ENCODE measurements around the gene HACD2.

The HACD2 gene

DNA sequence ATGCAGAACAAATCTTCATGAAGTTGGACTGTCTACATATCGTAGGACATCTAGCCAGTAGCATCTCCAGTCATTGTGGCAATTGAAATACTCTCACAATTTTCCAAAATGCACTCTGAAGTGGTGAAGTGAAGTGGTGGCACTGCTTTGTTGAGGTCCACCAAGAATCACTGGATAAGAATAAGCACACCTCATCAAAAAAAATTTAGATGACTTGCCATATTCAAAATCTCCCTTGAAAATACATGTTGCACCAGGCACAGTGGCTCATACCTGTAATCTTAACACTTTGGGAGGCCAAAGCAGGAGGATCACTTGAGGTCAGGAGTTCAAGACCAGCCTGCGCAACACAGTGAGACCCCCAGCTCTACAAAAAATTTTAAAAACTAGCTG lies 12.9 kb downstream of the HACD2 start:
- Histone ChIP-seq H3K9me3 (replicated peaks; ENCODE audit: insufficient read depth, low read length) (no peaks in the 10 kb centered on the region), H3K9ac (ENCODE audit: low read length) (no peak overlapping the region), H3K79me2 (ENCODE audit: low read length) (0 out of 2 replicates have a peak, but pooled peaks cover 3% of the 10 kb centered on the region), H3K36me3 (replicated peaks; ENCODE audit: insufficient read depth, low read length) (0 out of 2 replicates have a peak, but pooled peaks cover 3% of the 10 kb centered on the region), H3K4me2 (ENCODE audit: low read depth, low read length) (no peak overlapping the region), H4K20me1 (ENCODE audit: insufficient read depth, low read length) (no peaks in the 10 kb centered on the region), H3K4me1 (ENCODE audit: low read length) (no peaks in the 10 kb centered on the region), H3F3A (ENCODE audit: insufficient read depth, low read length) (no peaks in the 10 kb centered on the region), H2AFZ (ENCODE audit: low read length) (no peak overlapping the region), H3K27ac (ENCODE audit: low read length) (no peak overlapping the region), H3K9me2 (replicated peaks; ENCODE audit: insufficient read depth, low read length) (no peaks in the 10 kb centered on the region), H3K27me3 (replicated peaks; ENCODE audit: insufficient read depth, low read length) (no peaks in the 10 kb centered on the region), H3K4me3 (ENCODE audit: low read length) (no peak overlapping the region)
- TF ChIP-seq EZH2phosphoT487 (IDR thresholded peaks at IDR 0.05; ENCODE audit: low read length) (no peak), EZH2 (optimal IDR thresholded peaks at IDR 0.05; ENCODE audit: low read depth, low read length) (no peak)
- TF ChIP-seq, protein P1, sequence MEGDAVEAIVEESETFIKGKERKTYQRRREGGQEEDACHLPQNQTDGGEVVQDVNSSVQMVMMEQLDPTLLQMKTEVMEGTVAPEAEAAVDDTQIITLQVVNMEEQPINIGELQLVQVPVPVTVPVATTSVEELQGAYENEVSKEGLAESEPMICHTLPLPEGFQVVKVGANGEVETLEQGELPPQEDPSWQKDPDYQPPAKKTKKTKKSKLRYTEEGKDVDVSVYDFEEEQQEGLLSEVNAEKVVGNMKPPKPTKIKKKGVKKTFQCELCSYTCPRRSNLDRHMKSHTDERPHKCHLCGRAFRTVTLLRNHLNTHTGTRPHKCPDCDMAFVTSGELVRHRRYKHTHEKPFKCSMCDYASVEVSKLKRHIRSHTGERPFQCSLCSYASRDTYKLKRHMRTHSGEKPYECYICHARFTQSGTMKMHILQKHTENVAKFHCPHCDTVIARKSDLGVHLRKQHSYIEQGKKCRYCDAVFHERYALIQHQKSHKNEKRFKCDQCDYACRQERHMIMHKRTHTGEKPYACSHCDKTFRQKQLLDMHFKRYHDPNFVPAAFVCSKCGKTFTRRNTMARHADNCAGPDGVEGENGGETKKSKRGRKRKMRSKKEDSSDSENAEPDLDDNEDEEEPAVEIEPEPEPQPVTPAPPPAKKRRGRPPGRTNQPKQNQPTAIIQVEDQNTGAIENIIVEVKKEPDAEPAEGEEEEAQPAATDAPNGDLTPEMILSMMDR (IDR thresholded peaks at IDR 0.05; ENCODE audit: low read length) = no peak
- DNase-seq = no peak

DNA sequence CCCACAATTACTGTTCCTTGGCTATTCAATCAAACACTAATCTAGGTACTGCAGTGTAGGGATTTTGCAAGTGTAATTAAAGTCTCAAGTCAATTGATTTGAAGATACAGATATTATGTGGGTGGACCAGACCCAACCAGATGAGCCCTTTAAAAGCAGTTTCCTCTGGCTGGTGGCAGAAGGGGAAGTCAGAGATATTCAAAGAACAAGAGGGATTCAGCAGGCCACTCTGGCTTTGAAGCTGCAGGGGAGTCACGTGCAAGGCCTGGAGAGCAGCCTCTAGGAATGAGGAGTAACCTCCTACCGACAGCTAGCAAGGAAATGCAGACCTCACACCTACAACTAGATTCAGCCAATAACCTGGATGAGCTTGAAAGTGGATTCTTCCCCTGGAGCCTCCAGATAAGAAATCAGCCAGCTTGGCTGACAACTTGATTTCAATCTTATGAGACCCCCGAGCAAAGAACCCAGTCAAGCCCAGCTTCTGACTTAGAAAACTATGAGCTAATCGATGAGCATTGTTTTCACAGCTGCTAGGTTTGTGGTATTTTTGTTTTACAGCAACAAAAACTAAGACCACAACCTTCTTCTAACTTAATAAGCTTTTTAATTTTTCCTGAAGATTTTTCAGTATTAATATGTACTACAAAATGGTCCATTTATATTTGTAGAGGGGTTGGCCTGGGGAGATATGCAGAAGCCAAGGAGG lies 13.4 kb downstream of the HACD2 start:
- 0 out of 2 replicates have a peak, but pooled peaks cover 3% of the 10 kb centered on the region for H3K79me2 ChIP-seq (ENCODE audit: low read length)
- no peaks in the 10 kb centered on the region for H3K4me1 ChIP-seq (ENCODE audit: low read length)
- H3K4me2 ChIP-seq (ENCODE audit: low read depth, low read length) = no peak overlapping the region

DNA sequence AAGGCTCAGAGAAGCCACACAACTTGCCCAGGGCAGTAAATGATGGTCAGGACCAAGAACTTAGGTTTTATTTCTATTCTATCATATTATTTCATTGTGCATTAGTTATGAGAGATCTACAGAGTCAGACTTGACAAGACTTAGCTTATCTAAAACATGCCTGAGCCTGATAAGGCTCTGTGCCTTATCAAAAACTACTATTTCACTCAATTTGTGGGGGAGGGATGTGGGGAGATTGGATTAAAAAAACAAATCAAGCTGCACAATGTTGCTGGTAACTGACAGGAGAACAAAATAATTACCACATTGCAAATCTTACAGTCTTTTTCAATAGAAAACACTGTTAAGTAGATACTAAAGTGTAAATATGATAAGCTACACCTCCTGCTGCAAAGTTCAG lies 16.0 kb downstream of the HACD2 start:
- Histone ChIP-seq H2AFZ (ENCODE audit: low read length) (no peak overlapping the region), H4K20me1 (ENCODE audit: insufficient read depth, low read length) (no peaks in the 10 kb centered on the region), H3K27ac (ENCODE audit: low read length) (no peak overlapping the region), H3K4me2 (ENCODE audit: low read depth, low read length) (no peak overlapping the region), H3K36me3 (replicated peaks; ENCODE audit: insufficient read depth, low read length) (no peaks in the 10 kb centered on the region), H3K9me3 (replicated peaks; ENCODE audit: insufficient read depth, low read length) (no peaks in the 10 kb centered on the region), H3K27me3 (replicated peaks; ENCODE audit: insufficient read depth, low read length) (no peaks in the 10 kb centered on the region), H3F3A (ENCODE audit: insufficient read depth, low read length) (no peaks in the 10 kb centered on the region), H3K9ac (ENCODE audit: low read length) (no peak overlapping the region), H3K9me2 (replicated peaks; ENCODE audit: insufficient read depth, low read length) (no peaks in the 10 kb centered on the region), H3K4me1 (ENCODE audit: low read length) (no peaks in the 10 kb centered on the region), H3K4me3 (ENCODE audit: low read length) (no peak overlapping the region), H3K79me2 (ENCODE audit: low read length) (no peaks in the 10 kb centered on the region)
- TF ChIP-seq EZH2 (optimal IDR thresholded peaks at IDR 0.05; ENCODE audit: low read depth, low read length) = no peak
- TF ChIP-seq EZH2phosphoT487 (IDR thresholded peaks at IDR 0.05; ENCODE audit: low read length) = no peak
- TF ChIP-seq, protein P1 (IDR thresholded peaks at IDR 0.05; ENCODE audit: low read length) = no peak
- no peak for DNase-seq

More for the DNA sequence above, 13.4 kb downstream of the HACD2 start:
- no peak overlapping the region for H2AFZ ChIP-seq (ENCODE audit: low read length)
- no peaks in the 10 kb centered on the region for H3K9me2 ChIP-seq (replicated peaks; ENCODE audit: insufficient read depth, low read length)
- H3K9me3 ChIP-seq (replicated peaks; ENCODE audit: insufficient read depth, low read length) = no peaks in the 10 kb centered on the region
- H4K20me1 ChIP-seq (ENCODE audit: insufficient read depth, low read length) = no peaks in the 10 kb centered on the region
- TF ChIP-seq, protein P1 (IDR thresholded peaks at IDR 0.05; ENCODE audit: low read length) = no peak
- TF ChIP-seq EZH2 (optimal IDR thresholded peaks at IDR 0.05; ENCODE audit: low read depth, low read length) (no peak), EZH2phosphoT487 (IDR thresholded peaks at IDR 0.05; ENCODE audit: low read length) (no peak)
- H3K9ac ChIP-seq (ENCODE audit: low read length) = no peak overlapping the region
- no peaks in the 10 kb centered on the region for H3F3A ChIP-seq (ENCODE audit: insufficient read depth, low read length)
- H3K4me3 ChIP-seq (ENCODE audit: low read length) = no peak overlapping the region
- H3K36me3 ChIP-seq (replicated peaks; ENCODE audit: insufficient read depth, low read length) = 0 out of 2 replicates have a peak, but pooled peaks cover 2% of the 10 kb centered on the region
- no peak overlapping the region for H3K27ac ChIP-seq (ENCODE audit: low read length)
- no peak for DNase-seq
- no peaks in the 10 kb centered on the region for H3K27me3 ChIP-seq (replicated peaks; ENCODE audit: insufficient read depth, low read length)
